Activated CD4-positive, alpha-beta T cell treated with anti-CD3 and anti-CD28 coated beads for 36 hours (primary cell): ENCODE data around the gene LRRC51. TPM values are rescaled to one million over a fixed set of nuclear protein-coding genes. Genes with fewer than 3 reads are reported as not detected.
A peak's percentile ranks its signal among the peaks of the same experiment; 100 is the strongest.

Experiments
- ATAC-seq: fragments of 200-7000 bp; cut with Tn5 transposase; one replicate; pipeline ENCODE4 v1.10.0; 2021; ENCODE audit warnings: mild to moderate bottlenecking, moderate library complexity
- CTCF ChIA-PET: fragments of 350-600 bp; sonication (Branson Sonifier 250); formaldehyde crosslinking; loops from one replicate; lab custom pipeline; 2021; ENCODE audit warnings: antibody characterized with exemption; lab: Charles Lee
- POLR2A ChIA-PET: fragments of 350-600 bp; sonication (Branson Sonifier 250); formaldehyde crosslinking; loops from one replicate; lab custom pipeline; 2021; ENCODE audit warnings: antibody characterized with exemption, inconsistent platforms; lab: Charles Lee
- DNase-seq: peaks from one replicate; pipeline ENCODE4 v3.0.0-alpha.2; 2020
- H3K27ac Mint-ChIP-seq: one replicate; pipeline ENCODE4 v1.8.0; 2021; ENCODE audit warnings: mixed read lengths
- H3K27me3 Mint-ChIP-seq: one replicate; pipeline ENCODE4 v1.8.0; 2021; ENCODE audit warnings: mixed read lengths
- H3K36me3 Mint-ChIP-seq: one replicate; pipeline ENCODE4 v1.8.0; 2021; ENCODE audit warnings: low read depth, mixed read lengths
- H3K4me1 Mint-ChIP-seq: one replicate; pipeline ENCODE4 v1.8.0; 2021; ENCODE audit warnings: mixed read lengths
- H3K4me3 Mint-ChIP-seq: one replicate; pipeline ENCODE4 v1.8.0; 2021; ENCODE audit warnings: mild to moderate bottlenecking, moderate library complexity, mixed read lengths
- H3K9me3 Mint-ChIP-seq: one replicate; pipeline ENCODE4 v1.8.0; 2021; ENCODE audit warnings: low read depth, mixed read lengths
- intact Hi-C, 2 experiments: fragments of 100-400 bp; cut with DNase I in 1 of 2; cut with micrococcal nuclease in 1 of 2; formaldehyde crosslinking; loops; one replicate each; pipeline versions ENCODE4 v1.14.2 to v1.15.1; 2022 to 2024; cut with DNase I, micrococcal nuclease
- total RNA-seq, 2 experiments: library from RNA; stranded (reverse); gene quantifications; one replicate each; pipeline ENCODE4 v1.2.3, GENCODE V29; 2021

Gene LRRC51
- total RNA-seq, 2 experiments from 2014 or later = 7.7 to 11.6 TPM

DNA sequence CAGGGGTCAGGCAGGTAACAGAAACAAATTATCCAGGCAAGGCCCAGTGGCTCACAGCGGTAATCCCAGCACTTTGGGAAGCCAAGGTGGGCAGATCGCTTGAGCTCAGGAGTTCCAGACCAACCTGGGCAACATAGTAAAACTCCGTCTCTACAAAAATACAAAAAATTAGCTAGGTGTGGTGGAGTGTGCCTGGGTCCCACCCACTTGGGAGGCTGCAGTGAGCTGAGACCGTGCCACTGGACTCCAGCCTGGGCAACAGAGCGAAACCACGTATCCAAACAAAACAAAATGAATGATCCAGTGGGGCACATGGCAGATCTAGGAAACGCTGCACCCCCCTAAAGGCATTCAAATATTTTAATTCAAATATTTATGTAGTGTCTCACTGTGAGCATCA, 10.2 kb upstream of the LRRC51 start:
- H3K4me3 Mint-ChIP-seq = no peak overlapping the region
- no peak overlapping the region for H3K27ac Mint-ChIP-seq
- POLR2A ChIA-PET = no interaction called here

DNA sequence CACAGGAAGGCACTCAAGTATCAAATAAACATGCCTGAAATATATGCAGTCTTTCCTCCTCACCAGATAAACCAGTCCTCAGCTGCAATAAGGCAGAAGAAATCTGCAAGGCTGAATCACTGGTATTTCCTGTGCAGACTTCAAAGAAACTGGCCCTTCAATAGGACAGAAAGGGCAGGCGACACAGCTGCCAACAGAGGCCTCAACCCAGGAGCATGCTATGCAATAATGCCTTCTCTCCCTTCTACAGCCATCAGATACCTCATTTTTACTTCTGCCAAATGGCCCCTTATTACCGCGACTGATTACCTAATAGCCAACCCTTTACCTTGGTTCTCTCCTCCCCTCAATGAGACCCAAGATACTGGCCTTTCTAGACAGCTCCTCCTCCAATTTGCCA, 8.3 kb upstream of the LRRC51 start:
- Mint-ChIP-seq H3K36me3 (peaks cover 28% of the 10 kb centered on the region), H3K4me3 (no peak overlapping the region), H3K27me3 (no peaks in the 10 kb centered on the region), H3K4me1 (peaks cover 51% of the 10 kb centered on the region), H3K27ac (peak overlapping the region; percentile 19), H3K9me3 (no peaks in the 10 kb centered on the region)
- DNase-seq = peak; percentile 17
- intact Hi-C loops = no loop called here
- ChIA-PET CTCF (interaction anchor here (1.2 kb wide), 1 partner anchor 17 kb away, joined by 3 read pairs; no protein-coding TSS in a partner anchor), POLR2A (no interaction called here)
- peak; percentile 62 for ATAC-seq

More for the DNA sequence above, 10.2 kb upstream of the LRRC51 start:
- CTCF ChIA-PET = no interaction called here
- H3K27me3 Mint-ChIP-seq = no peaks in the 10 kb centered on the region
- no peak for ATAC-seq
- no peak for DNase-seq
- peaks cover 46% of the 10 kb centered on the region for H3K4me1 Mint-ChIP-seq
- H3K9me3 Mint-ChIP-seq = no peaks in the 10 kb centered on the region
- H3K36me3 Mint-ChIP-seq = peaks cover 24% of the 10 kb centered on the region
- intact Hi-C loops = no loop called here

DNA sequence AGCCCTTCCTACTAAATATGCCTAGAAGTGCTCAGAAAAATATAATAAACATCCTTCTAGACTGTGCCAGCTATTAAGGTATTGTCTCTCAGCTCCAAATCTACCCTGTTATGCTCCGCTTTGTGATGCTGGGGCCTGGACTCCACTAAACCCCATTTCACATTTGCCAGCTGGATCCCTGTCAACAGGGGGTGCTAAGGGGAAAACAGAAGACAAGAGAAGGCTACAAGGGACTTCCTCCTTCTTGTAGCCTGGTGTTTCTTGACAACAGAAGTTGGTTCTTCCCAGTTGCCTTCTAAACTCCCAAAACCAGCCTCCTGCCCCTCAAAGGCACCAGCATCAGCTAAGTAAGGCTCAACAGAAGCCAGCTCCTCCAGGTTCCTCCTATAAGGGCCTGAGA, 5.5 kb upstream of the LRRC51 start:
- ATAC-seq = no peak
- ChIA-PET CTCF (interaction anchor here (0.7 to 1.8 kb wide), 4 partner anchors 16 to 50 kb away, joined by 3 to 4 read pairs (median 4); no protein-coding TSS in a partner anchor), POLR2A (interaction anchor here (0.5 to 1.2 kb wide), 2 partner anchors 9 to 148 kb away, joined by 3 to 4 read pairs; no protein-coding TSS in a partner anchor)
- peaks cover 13% of the 10 kb centered on the region for H3K36me3 Mint-ChIP-seq
- no peak overlapping the region for H3K4me3 Mint-ChIP-seq
- no peak overlapping the region for H3K27ac Mint-ChIP-seq
- peaks cover 42% of the 10 kb centered on the region for H3K4me1 Mint-ChIP-seq
- no peaks in the 10 kb centered on the region for H3K27me3 Mint-ChIP-seq
- no peaks in the 10 kb centered on the region for H3K9me3 Mint-ChIP-seq
- intact Hi-C loops = no loop called here
- DNase-seq = no peak

DNA sequence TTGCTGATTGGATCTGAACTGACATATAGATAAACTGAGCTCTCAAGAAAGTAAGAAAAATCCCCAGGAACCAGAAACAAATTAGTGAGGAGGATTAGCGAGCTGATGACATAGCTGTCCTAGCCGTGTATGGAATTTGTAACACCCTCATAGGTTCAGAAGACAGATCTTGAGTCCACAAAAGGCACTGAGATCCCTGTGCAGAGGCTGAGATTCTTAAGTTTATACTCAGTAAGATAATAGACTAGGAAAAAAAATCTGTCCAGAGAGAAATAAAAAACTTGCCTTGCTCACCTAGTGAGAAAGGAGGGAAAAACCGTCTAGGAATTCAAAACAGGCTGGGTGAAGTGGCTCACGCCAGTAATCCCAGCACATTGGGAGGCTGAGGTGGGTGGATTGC, 4.9 kb upstream of the LRRC51 start:
- POLR2A ChIA-PET = no interaction called here
- DNase-seq (no peak), ATAC-seq (no peak)
- intact Hi-C loops = no loop called here
- Mint-ChIP-seq H3K27ac (no peak overlapping the region), H3K4me1 (peaks cover 39% of the 10 kb centered on the region), H3K27me3 (no peaks in the 10 kb centered on the region), H3K36me3 (peaks cover 14% of the 10 kb centered on the region), H3K4me3 (no peak overlapping the region), H3K9me3 (no peaks in the 10 kb centered on the region)
- CTCF ChIA-PET = interaction anchor here (0.7 to 1.8 kb wide), 4 partner anchors 15 to 50 kb away, joined by 3 to 4 read pairs (median 4); no protein-coding TSS in a partner anchor

DNA sequence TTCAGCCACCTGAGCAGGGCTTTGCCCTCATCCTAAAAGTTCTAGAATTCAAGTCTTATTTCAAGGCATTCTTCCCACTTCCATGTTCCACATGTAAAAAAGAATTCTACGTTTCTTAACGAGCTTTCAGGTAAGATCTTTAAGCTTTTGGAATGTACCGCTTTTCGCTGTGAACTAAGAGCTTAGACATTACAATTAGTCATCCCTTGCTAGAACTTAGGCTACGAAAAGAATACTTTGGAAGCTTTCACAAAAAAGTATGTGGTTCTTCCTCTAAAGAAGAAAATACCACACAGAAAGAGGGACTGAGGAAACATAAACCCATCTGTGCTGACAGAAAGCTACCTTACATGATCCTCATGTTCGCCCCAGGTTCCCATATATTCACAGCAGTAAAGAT, 2.2 kb upstream of the LRRC51 start:
- H3K4me1 Mint-ChIP-seq = peaks cover 37% of the 10 kb centered on the region
- intact Hi-C loops = no loop called here

DNA sequence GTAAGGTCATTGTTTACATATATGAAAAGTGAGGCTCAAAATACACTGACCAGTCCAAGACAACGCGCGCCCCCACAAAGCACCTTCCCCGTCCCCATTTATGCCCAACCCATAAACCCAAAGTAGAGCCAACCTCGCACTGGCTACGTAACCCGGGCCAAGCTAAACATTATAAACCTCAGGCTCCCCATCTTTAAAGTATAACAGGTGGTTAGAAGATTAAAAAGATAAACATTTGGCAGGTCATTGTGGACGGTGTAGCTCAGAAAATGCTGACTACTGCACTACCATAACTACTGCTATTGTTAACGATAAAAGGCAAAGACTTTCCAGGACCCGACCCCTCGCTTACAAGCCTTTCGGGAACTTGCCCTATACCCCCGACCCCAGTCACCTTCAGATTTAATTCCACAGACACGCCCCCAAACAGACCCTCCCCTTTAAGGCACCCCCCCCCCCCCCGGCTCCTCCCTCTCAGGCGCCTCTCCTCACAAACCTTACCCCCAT, 778 bp upstream of the LRRC51 start:
- peaks cover 37% of the 10 kb centered on the region for H3K4me1 Mint-ChIP-seq
- POLR2A ChIA-PET = interaction anchor here (0.9 kb wide), 1 partner anchor 32 kb away, joined by 8 read pairs; the partner anchor contains the start of gene ANAPC15
- no peak for ATAC-seq
- peak overlapping the region; percentile 91 for H3K4me3 Mint-ChIP-seq
- H3K9me3 Mint-ChIP-seq = no peaks in the 10 kb centered on the region
- no peaks in the 10 kb centered on the region for H3K27me3 Mint-ChIP-seq
- CTCF ChIA-PET = interaction anchor here (1.2 to 2.5 kb wide), 5 partner anchors 11 to 54 kb away, joined by 3 to 12 read pairs (median 5); no protein-coding TSS in a partner anchor
- DNase-seq = peak; percentile 20
- H3K36me3 Mint-ChIP-seq = peaks cover 11% of the 10 kb centered on the region
- intact Hi-C loops = loop anchor here (1.0 to 2.0 kb wide), 13 partner anchors 23 to 1699 kb away; partner anchors contain the start of genes ANAPC15 (in 2 of the 2), CLPB (in 2 of the 2), LAMTOR1 (in 2 of the 2) and ATG16L2 (in 1 of the 2)
- H3K27ac Mint-ChIP-seq = peak overlapping the region; percentile 94

More for the DNA sequence above, 2.2 kb upstream of the LRRC51 start:
- Mint-ChIP-seq H3K27ac (peak overlapping the region; percentile 10), H3K27me3 (no peaks in the 10 kb centered on the region), H3K4me3 (peak overlapping the region; percentile 91), H3K9me3 (no peaks in the 10 kb centered on the region), H3K36me3 (peaks cover 12% of the 10 kb centered on the region)
- CTCF ChIA-PET = interaction anchor here (1.0 to 2.5 kb wide), 7 partner anchors 12 to 53 kb away, joined by 3 to 12 read pairs (median 5); no protein-coding TSS in a partner anchor
- POLR2A ChIA-PET = interaction anchor here (1.2 to 1.4 kb wide), 4 partner anchors 23 to 40 kb away, joined by 3 to 7 read pairs (median 4); no protein-coding TSS in a partner anchor
- no peak for ATAC-seq
- DNase-seq = no peak

DNA sequence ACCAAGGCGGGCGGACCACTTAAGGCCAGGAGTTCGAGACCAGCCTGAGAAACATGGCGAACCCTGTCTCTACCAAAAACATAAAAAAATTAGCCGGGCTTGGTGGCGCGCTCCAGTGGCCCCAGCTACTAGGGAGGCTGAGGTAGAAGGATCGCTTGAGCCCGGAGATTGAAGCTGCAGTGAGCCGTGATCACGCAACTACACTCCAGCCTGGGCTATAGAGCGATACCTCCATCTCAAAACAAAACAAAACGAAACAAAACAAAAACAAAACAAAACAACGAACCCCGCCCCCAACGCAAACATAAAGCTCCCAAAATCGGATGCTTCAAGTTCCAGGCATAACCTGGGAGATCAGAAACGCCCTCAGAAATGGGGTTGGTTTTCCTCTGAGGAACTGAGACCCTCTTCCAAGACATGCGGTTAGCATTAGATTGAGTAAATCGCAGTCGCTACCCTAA, 564 bp downstream of the LRRC51 start:
- H3K4me3 Mint-ChIP-seq = peak overlapping the region; percentile 91
- ChIA-PET POLR2A (interaction anchor here (0.6 to 1.5 kb wide), 4 partner anchors 22 to 153 kb away, joined by 3 to 4 read pairs (median 4); partner anchors contain the start of genes ANAPC15 and XNDC1N), CTCF (interaction anchor here (0.9 to 2.0 kb wide), 6 partner anchors 9 to 55 kb away, joined by 5 to 12 read pairs (median 6); partner anchors contain the start of gene TOMT)
- DNase-seq (no peak), ATAC-seq (no peak)
- peaks cover 37% of the 10 kb centered on the region for H3K4me1 Mint-ChIP-seq
- intact Hi-C loops = loop anchor here (2.0 kb wide), 3 partner anchors 40 to 1518 kb away; partner anchors contain the start of gene FAM168A (in 1 of the 2)
- H3K27ac Mint-ChIP-seq = peak overlapping the region; percentile 94
- H3K9me3 Mint-ChIP-seq = no peaks in the 10 kb centered on the region
- H3K27me3 Mint-ChIP-seq = no peaks in the 10 kb centered on the region
- H3K36me3 Mint-ChIP-seq = peaks cover 7% of the 10 kb centered on the region

DNA sequence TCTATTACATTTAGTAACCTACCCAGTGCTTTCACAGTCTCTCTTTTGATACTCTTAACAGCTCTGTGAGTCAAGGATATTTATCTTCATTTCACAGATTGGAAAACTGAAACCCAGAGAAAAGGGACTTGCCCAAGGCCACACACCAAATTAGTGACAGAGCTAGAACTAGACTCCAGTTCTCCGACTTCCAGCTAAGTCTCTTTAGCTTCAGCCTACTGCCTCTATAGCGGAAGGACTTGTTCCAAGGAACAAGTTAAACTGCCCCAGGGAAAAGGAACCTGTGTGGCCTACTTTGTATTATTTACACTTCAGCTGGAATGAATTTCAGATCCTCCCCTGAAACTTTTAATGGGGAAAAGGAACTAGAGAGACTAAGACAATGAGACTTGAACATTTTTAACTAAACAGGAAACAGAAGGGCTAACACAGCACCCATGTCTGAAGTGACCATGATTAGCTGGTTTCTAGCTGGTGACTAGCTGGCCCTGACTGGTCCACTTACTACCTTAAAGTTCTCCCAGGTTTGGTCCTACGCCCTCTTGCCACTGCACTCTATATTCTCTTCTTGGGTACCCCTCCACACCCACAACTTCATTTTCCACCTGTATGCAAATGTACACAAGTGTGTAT, 1.3 kb downstream of the LRRC51 start:
- H3K4me3 Mint-ChIP-seq = peak overlapping the region; percentile 91
- H3K27me3 Mint-ChIP-seq = no peaks in the 10 kb centered on the region
- peaks cover 6% of the 10 kb centered on the region for H3K36me3 Mint-ChIP-seq
- CTCF ChIA-PET = interaction anchor here (0.6 to 2.0 kb wide), 7 partner anchors 9 to 209 kb away, joined by 3 to 12 read pairs (median 6); partner anchors contain the start of gene TOMT
- ATAC-seq (no peak), DNase-seq (no peak)
- peaks cover 36% of the 10 kb centered on the region for H3K4me1 Mint-ChIP-seq
- intact Hi-C loops = loop anchor here (2.0 kb wide), 3 partner anchors 41 to 1517 kb away; partner anchors contain the start of gene FAM168A (in 1 of the 2)
- H3K9me3 Mint-ChIP-seq = no peaks in the 10 kb centered on the region
- POLR2A ChIA-PET = interaction anchor here (0.6 to 1.5 kb wide), 3 partner anchors 23 to 50 kb away, joined by 3 to 4 read pairs (median 4); partner anchors contain the start of gene ANAPC15
- H3K27ac Mint-ChIP-seq = peak overlapping the region; percentile 94

DNA sequence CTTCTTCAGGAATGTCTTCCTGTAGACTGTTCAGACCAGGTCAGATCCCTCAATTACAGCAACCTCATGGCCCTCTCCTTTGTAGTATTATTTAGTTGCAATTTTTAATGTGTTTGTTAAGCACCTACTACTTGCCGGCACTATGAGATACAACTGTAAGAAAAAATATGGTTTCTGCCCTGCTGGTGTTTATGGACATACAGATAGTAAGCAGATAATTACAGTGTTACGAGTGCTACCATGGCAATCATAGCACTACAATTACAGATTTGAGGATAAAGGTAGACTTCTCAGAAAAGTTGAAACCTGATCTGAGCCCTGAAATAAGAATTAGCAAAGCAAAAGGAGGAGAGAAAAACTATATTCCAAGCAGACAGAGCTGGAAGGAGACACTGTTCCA, 2.8 kb downstream of the LRRC51 start:
- ChIA-PET CTCF (interaction anchor here (5.4 kb wide), 1 partner anchor 58 kb away, joined by 40 read pairs; no protein-coding TSS in a partner anchor), POLR2A (no interaction called here)
- H3K4me3 Mint-ChIP-seq = no peak overlapping the region
- H3K36me3 Mint-ChIP-seq = peaks cover 8% of the 10 kb centered on the region
- intact Hi-C loops = no loop called here
- peaks cover 30% of the 10 kb centered on the region for H3K4me1 Mint-ChIP-seq
- DNase-seq = no peak
- H3K27ac Mint-ChIP-seq = no peak overlapping the region
- ATAC-seq = no peak
- H3K9me3 Mint-ChIP-seq = no peaks in the 10 kb centered on the region
- H3K27me3 Mint-ChIP-seq = no peaks in the 10 kb centered on the region

DNA sequence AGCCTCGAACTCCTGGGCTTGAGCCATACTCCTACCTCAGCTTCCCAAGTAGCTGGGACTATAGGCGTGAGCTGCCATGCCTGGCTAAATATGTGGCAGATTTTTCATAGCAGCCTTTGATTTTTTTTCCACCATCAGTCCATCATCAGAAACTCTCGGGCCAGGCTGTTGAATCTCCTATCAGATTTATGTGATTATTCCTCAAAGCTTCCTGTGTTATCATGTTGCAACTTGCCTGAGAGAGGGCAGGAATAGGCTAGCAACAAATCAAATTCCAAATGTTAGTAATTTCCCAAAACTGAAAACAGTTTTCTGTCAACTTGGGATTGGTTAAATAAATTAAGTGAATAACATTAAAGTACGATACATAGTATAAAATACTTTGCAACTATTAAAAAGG, 3.4 kb downstream of the LRRC51 start:
- intact Hi-C loops = no loop called here
- no peaks in the 10 kb centered on the region for H3K27me3 Mint-ChIP-seq
- POLR2A ChIA-PET = no interaction called here
- ATAC-seq (no peak), DNase-seq (no peak)
- peaks cover 8% of the 10 kb centered on the region for H3K36me3 Mint-ChIP-seq
- no peak overlapping the region for H3K4me3 Mint-ChIP-seq
- peaks cover 26% of the 10 kb centered on the region for H3K4me1 Mint-ChIP-seq
- H3K27ac Mint-ChIP-seq = no peak overlapping the region
- no peaks in the 10 kb centered on the region for H3K9me3 Mint-ChIP-seq
- CTCF ChIA-PET = interaction anchor here (5.4 kb wide), 1 partner anchor 59 kb away, joined by 40 read pairs; no protein-coding TSS in a partner anchor

DNA sequence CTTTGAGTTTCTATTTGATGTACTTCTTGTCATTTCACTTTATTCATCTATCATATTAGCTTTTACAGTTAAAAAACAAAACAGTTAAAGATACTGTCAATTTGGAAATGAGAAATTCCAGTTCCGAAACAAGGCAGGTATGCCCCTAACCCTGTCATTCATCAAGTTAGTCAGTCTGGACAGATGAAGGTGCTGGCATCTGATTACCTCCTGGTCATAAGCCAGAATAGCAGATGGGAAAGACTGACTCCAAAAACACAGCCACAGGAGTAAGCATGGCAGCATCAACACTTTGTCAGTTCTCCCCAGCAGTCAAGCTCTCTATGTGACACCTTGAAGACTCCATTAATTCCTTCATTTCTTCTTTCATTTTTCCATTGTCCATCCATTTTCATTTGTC, 4.3 kb downstream of the LRRC51 start:
- Mint-ChIP-seq H3K4me3 (no peak overlapping the region), H3K27me3 (no peaks in the 10 kb centered on the region), H3K4me1 (peaks cover 26% of the 10 kb centered on the region), H3K36me3 (peaks cover 8% of the 10 kb centered on the region), H3K27ac (no peak overlapping the region), H3K9me3 (no peaks in the 10 kb centered on the region)
- DNase-seq = no peak
- POLR2A ChIA-PET = interaction anchor here (0.6 to 0.9 kb wide), 2 partner anchors 47 to 143 kb away, joined by 3 to 6 read pairs; no protein-coding TSS in a partner anchor
- CTCF ChIA-PET = interaction anchor here (0.6 to 5.4 kb wide), 7 partner anchors 9 to 567 kb away, joined by 3 to 40 read pairs (median 4); no protein-coding TSS in a partner anchor
- no peak for ATAC-seq
- intact Hi-C loops = no loop called here
